GM12864 (cell line): Measurements from ENCODE around the gene ZDHHC7.
"Not testable (repeated sequence)": the region's sequence is repeated elsewhere in the genome, so short reads cannot be mapped to it uniquely, and the experiment has no call there.

Source experiments
- DNase-seq: peaks from one replicate; pipeline ENCODE4 v3.0.0-alpha.2; 2011; ENCODE audit warnings: low read depth
- H3K4me3 ChIP-seq: 2 replicates; pipeline ENCODE4 v1.5.1; 2011; ENCODE audit warnings: mild to moderate bottlenecking, low read depth, low read length, control low read depth
- CTCF ChIP-seq: IDR thresholded peaks from 2 replicates; pipeline ENCODE4 v1.5.1; 2011; ENCODE audit warnings: low read depth, mild to moderate bottlenecking, moderate library complexity, low read length, control low read depth, inconsistent platforms; ENCODE audit errors: missing control alignments

The ZDHHC7 gene

GRCh38 chr16:85054948-85055492 is 43.7 kb upstream of the ZDHHC7 start:
- no peak overlapping the region; the same call in 1 of the 2 replicates for H3K4me3 ChIP-seq
- no peak for DNase-seq
- no peak for TF ChIP-seq CTCF

DNA sequence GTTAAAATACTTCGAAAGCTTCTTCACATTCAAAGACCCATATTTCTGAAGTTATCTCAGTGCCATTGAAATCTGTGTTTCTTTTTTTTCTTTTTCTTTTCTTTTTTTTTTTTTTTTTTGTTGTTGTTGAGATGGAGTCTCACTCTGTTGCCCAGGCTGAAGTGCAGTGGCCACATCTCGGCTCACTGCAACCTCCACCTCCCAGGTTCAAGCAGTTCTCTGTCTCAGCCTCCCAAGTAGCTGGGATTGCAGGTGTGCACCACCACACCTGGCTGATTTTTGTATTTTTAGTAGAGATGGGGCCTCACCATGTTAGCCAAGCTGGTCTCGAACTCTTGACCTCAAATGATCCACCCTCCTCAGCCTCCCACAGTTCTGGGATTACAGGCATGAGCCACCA is 43.0 kb upstream of the ZDHHC7 start:
- not testable (repeated sequence) for H3K4me3 ChIP-seq, DNase-seq

DNA sequence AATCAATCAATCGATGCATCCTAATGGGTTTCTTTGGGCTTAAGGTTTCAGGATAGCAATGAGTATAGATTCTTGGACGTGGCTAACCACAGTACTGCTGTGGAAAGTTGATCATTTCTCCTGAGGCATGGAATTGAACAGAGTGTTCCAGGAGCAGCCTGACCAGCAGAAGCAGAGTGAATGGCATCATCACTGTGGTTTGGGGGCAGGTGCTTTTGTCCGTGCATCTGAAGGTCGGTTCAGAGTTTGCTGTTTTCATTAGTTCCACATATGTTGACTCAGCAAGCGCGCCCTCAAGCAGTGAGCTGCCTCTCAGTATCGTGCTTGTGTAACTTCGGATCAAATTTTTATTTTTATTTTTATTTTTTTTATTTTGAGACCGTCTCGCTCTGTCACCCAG is 41.2 kb upstream of the ZDHHC7 start:
- no peak for DNase-seq
- no peak for TF ChIP-seq CTCF
- no peak overlapping the region for H3K4me3 ChIP-seq

DNA sequence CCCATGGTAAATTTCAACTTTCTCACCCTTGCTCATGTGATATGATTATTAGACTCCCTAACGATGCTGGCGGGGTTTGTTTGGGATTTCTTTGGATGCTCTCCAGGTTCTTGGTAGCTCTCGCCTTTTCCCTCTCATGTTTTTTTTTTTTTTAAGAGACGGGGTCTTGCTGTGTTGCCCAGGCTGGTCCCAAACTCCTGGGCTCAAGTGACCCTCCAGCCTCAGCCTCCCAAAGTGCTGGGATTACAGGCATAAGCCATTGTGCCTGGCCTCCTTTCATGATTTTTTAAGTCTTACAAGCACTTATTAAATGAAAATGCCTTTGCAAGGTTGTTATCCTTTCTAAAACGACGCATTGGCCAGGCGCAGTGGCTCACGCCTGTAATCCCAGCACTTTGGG is 40.3 kb upstream of the ZDHHC7 start:
- DNase-seq, result no peak
- no peak overlapping the region for H3K4me3 ChIP-seq
- no peak for TF ChIP-seq CTCF

DNA sequence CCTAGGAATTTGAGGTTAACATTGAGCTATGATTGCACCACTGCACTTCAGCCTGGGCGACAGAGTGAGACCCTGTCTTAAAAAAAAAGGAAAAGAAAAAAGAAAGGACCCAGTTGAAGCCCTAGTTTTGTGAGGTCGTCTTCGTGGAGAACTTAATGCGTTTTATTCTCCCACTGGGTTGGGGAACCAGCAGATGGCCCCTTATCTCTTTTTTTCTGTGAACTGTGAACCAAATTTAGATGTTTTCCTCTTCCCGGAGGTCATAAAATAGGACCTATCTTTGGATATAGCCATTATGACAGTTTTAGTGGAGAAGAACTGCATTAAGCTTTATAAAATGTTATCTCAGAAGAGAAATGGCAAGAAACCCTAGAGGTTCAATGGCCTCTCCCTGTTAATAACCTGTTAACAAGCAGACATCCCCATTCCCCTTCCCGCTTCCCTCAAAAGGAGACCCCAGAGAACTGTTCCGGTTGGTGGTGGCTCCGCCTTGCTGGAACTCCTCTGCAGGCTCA is 39.8 kb upstream of the ZDHHC7 start:
- H3K4me3 ChIP-seq, result no peak overlapping the region
- no peak for TF ChIP-seq CTCF

DNA sequence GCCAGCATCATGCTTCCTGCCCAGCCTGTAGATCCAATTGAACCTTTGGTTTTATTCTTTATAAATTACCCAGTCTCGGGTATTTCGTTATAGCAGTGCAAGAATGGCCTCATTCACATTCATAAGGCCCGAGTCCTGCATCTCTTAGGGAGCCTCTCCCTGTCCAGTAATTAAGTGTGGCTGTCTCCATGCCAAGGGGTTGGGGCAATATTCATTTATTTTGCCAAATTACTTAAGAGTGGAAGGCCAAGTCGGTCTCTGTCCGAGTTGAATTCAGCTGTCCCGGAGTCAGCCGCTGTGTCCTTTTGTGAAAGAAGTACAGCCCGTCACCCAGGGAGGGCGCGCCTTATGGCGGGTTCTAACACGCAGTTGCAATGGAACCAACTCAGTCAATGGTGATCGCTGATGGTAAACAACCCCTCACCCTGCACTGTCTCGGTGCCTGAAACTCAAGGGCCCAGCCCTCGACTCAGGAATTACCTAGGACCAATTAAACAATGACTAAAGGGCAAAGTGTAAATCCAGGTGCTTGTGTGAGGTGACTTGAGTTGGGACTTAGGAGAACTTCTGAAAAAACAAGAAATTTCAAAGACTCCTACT is 38.5 kb upstream of the ZDHHC7 start:
- H3K4me3 ChIP-seq, result no peak overlapping the region
- DNase-seq, result no peak
- no peak for TF ChIP-seq CTCF

More for the DNA sequence above, 39.8 kb upstream of the ZDHHC7 start:
- DNase-seq, result no peak

- no peak overlapping the region for H3K4me3 ChIP-seq
- no peak for TF ChIP-seq CTCF
- no peak for DNase-seq
Observed at GRCh38 chr16:85048921-85049562, 37.7 kb upstream of the ZDHHC7 start.
